Activated CD4-positive, alpha-beta memory T cell treated with anti-CD3 and anti-CD28 coated beads for 36 hours (primary cell): Measurements from ENCODE around the gene IFT88. TPM values are rescaled to one million over a fixed set of nuclear protein-coding genes. Genes with fewer than 3 reads are reported as not detected.
A peak's percentile ranks its signal among the peaks of the same experiment; 100 is the strongest.

Source experiments
- CTCF ChIA-PET: fragments of 350-600 bp; sonication (Branson Sonifier 250); formaldehyde crosslinking; loops from one replicate; lab custom pipeline; 2021; ENCODE audit warnings: antibody characterized with exemption, inconsistent platforms; lab: Charles Lee
- POLR2A ChIA-PET: fragments of 350-600 bp; sonication (Branson Sonifier 250); formaldehyde crosslinking; loops from one replicate; lab custom pipeline; 2021; ENCODE audit warnings: antibody characterized with exemption; lab: Charles Lee
- DNase-seq: peaks from one replicate; pipeline ENCODE4 v3.0.0-alpha.2; 2020
- H3K27ac Mint-ChIP-seq: one replicate; pipeline ENCODE4 v1.8.0; 2021; ENCODE audit warnings: mixed read lengths
- H3K27me3 Mint-ChIP-seq: one replicate; pipeline ENCODE4 v1.8.0; 2021; ENCODE audit warnings: mixed read lengths
- H3K36me3 Mint-ChIP-seq: one replicate; pipeline ENCODE4 v1.8.0; 2021; ENCODE audit warnings: mixed read lengths
- H3K4me1 Mint-ChIP-seq: one replicate; pipeline ENCODE4 v1.8.0; 2021; ENCODE audit warnings: low read depth, mixed read lengths
- H3K4me3 Mint-ChIP-seq: one replicate; pipeline ENCODE4 v1.8.0; 2021; ENCODE audit warnings: mild to moderate bottlenecking, mixed read lengths
- H3K9me3 Mint-ChIP-seq: one replicate; pipeline ENCODE4 v1.8.0; 2021; ENCODE audit warnings: mixed read lengths
- intact Hi-C: fragments of 100-400 bp; cut with micrococcal nuclease; formaldehyde crosslinking; loops from one replicate; pipeline ENCODE4 v1.15.1; 2023
- total RNA-seq, 2 experiments: library from RNA; stranded (reverse); gene quantifications; one replicate each; pipeline ENCODE4 v1.2.3, GENCODE V29; 2021

IFT88 gene
- total RNA-seq, 2 experiments from 2014 or later = 4.7 to 5.3 TPM

DNA sequence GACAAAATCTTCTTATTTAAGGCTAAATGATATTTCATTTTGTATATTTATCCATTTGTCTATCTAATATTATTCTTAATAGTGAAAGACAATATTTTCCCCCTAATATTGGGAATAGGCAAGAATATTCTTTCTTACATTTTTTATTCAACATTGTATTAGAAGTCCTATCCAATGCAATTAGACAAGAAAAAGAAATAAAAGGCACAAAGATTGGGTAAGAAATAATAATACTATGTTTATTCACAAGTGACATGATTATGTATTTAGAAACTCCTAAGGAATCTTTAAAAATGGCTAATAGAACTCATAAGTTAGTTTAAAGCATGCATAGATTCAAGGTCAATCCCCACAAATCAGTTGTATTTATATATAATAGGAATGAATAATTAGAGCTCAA lies 30.0 kb upstream of the IFT88 start:
- ChIA-PET CTCF (no interaction called here), POLR2A (no interaction called here)
- intact Hi-C loops = no loop called here
- no peak for DNase-seq
- Mint-ChIP-seq H3K27ac (no peak overlapping the region), H3K9me3 (peaks cover 12% of the 10 kb centered on the region), H3K27me3 (no peaks in the 10 kb centered on the region), H3K4me3 (no peak overlapping the region), H3K36me3 (peaks cover 3% of the 10 kb centered on the region), H3K4me1 (no peaks in the 10 kb centered on the region)

DNA sequence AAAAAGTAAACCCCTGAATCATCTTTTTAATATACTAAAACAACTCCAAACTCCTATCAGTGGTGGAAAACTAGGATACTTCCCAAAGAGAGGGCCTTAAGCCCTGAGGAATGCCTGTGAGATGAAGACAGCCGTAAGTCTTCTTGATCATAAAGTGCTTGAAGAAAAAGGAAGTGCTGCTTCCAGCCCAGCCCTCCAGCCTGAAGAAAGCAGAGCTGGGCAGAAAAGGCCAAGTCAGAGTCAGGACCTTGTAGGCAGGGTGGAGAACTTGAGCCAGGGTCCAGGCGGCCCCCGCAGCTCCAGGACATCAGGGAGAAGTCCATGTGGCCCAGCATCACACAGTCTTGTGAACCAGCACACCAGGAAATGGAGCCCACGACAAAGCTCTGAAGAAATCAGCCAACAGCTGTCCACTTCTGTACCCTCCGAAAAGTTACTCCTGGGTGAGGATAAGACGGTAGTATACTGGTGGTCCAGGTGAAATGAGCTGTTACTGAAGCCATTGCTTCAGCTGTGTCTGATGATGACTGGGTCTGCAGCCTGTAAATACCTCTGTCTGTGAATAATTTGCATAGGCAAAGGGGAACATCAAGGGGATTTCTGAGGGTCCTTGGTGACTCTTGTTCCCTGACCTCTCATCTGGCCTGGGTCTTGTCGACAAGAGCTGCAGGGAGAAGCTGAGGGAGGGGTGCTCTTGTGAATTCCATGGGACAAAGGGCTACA lies 22.6 kb upstream of the IFT88 start:
- CTCF ChIA-PET = interaction anchor here (0.5 to 0.8 kb wide), 2 partner anchors 167 to 627 kb away, joined by 3 to 4 read pairs; no protein-coding TSS in a partner anchor
- no peak overlapping the region for H3K27ac Mint-ChIP-seq
- H3K36me3 Mint-ChIP-seq = no peaks in the 10 kb centered on the region
- POLR2A ChIA-PET = no interaction called here
- DNase-seq = no peak
- H3K27me3 Mint-ChIP-seq = no peaks in the 10 kb centered on the region
- H3K4me3 Mint-ChIP-seq = no peak overlapping the region
- H3K4me1 Mint-ChIP-seq = peaks cover 10% of the 10 kb centered on the region
- intact Hi-C loops = no loop called here
- H3K9me3 Mint-ChIP-seq = no peaks in the 10 kb centered on the region

DNA sequence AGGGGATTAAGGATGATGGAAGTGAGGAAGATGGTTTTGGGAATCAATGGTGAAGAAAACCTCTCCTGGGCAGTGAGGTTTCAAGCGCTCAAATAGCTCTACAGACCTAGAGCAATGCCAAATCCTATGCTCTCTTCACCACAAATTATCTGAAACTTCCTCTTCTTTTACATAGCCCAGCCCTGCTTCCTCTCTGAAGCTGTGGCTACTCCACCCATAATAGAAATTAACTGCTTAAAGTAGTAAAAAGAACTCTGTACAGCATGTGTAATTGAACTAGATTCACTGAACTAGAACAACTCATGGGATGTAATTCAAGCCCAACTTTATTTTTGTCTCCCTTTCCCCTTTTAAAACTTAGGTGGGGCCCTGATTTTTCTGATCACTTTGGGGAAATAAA lies 20.4 kb upstream of the IFT88 start:
- Mint-ChIP-seq H3K27ac (no peak overlapping the region), H3K4me3 (no peak overlapping the region), H3K27me3 (no peaks in the 10 kb centered on the region), H3K36me3 (no peaks in the 10 kb centered on the region), H3K9me3 (no peaks in the 10 kb centered on the region), H3K4me1 (peaks cover 10% of the 10 kb centered on the region)
- CTCF ChIA-PET = no interaction called here
- POLR2A ChIA-PET = interaction anchor here (0.6 kb wide), 1 partner anchor 158 kb away, joined by 4 read pairs; no protein-coding TSS in a partner anchor
- no peak for DNase-seq
- intact Hi-C loops = no loop called here

DNA sequence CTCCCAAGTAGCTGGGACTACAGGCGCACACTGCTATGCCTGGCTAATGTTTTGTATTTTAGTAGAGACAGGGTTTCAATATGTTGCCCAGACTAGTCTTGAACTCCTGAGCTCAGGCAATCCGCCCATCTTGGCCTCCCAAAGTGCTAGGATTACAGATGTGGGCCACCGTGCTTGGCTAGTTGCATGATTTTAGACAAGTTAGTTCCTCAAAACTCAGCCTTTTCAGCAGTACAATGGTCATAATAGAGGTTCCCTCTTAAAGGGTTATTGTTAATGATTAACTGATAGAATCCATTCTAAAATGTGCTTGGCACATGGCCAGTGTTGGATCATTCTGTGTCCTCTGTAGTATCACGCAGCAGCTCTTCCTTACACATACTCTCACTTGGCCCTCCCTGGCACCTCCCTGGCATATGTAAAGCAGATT lies 19.5 kb upstream of the IFT88 start:
- Mint-ChIP-seq H3K9me3 (no peaks in the 10 kb centered on the region), H3K4me1 (peaks cover 10% of the 10 kb centered on the region)
- POLR2A ChIA-PET = no interaction called here

DNA sequence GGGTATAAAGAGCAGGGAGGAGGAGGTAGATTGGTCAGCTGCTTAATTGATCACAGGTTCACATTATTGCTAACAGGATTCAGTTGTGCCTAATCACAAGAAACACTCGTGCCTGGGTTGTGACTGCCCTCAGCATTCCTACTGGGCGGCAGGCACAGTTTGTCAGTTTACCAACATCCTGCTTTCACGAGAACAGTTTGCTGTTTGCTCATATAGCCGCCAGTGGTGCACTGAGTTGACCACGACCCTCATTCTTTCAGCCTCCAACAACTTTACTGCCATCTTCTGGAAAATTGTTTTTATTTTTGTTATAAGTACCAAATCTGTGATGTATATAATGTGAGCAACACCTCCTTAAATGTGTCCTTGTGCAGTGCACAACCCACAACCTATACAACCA lies 16.2 kb upstream of the IFT88 start:
- no peaks in the 10 kb centered on the region for H3K36me3 Mint-ChIP-seq
- POLR2A ChIA-PET = no interaction called here

More for the DNA sequence above, 19.5 kb upstream of the IFT88 start:
- Mint-ChIP-seq H3K27ac (no peak overlapping the region), H3K27me3 (no peaks in the 10 kb centered on the region), H3K4me3 (no peak overlapping the region), H3K36me3 (no peaks in the 10 kb centered on the region)
- CTCF ChIA-PET = no interaction called here
- intact Hi-C loops = no loop called here
- no peak for DNase-seq

DNA sequence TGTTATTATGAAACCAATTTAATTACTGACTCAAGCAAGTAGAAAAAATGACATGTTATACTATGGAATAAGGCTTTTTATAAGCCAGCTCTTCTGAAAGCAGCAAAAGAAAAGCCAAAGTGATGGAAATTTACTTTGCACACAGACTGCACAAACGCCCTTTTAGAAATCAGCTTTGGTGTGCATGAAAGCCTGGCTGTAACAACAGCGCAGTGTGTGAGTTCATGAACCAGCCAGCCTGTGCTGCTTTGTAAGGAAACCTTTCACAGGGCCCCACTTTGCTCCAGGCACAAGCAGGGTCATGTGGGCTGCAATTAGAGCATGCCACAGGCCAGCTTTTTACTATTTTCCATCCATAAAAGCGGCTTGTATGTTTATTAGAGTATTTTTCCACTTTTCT lies 13.6 kb upstream of the IFT88 start:
- H3K4me1 Mint-ChIP-seq = no peaks in the 10 kb centered on the region
- CTCF ChIA-PET = no interaction called here

More for the DNA sequence above, 16.2 kb upstream of the IFT88 start:
- Mint-ChIP-seq H3K27ac (no peak overlapping the region), H3K4me1 (peaks cover 10% of the 10 kb centered on the region), H3K4me3 (no peak overlapping the region), H3K27me3 (no peaks in the 10 kb centered on the region), H3K9me3 (no peaks in the 10 kb centered on the region)
- DNase-seq = no peak
- CTCF ChIA-PET = no interaction called here
- intact Hi-C loops = no loop called here

DNA sequence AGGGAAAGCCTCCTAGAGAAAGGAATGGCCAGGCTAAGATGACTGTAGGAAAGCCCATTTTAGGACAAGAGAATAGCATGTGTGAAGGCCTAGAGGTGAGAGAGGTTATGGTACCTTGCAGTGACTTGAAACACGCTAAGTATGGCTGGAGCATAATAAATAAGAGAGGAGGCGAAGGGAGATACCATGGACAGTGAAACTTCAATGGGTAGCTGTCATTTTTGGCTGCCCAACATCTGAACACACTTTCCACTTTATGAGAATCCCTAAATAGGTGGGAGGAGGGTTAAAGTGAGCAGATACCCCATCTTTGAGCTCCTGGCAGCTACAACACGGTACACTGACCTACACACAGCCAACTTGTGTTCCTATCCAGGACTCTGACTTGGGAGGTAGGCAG lies 8.0 kb upstream of the IFT88 start:
- Mint-ChIP-seq H3K36me3 (no peaks in the 10 kb centered on the region), H3K27ac (no peak overlapping the region), H3K27me3 (no peaks in the 10 kb centered on the region), H3K4me3 (no peak overlapping the region), H3K4me1 (no peaks in the 10 kb centered on the region), H3K9me3 (no peaks in the 10 kb centered on the region)
- intact Hi-C loops = no loop called here
- DNase-seq = no peak
- ChIA-PET CTCF (no interaction called here), POLR2A (no interaction called here)

More for the DNA sequence above, 13.6 kb upstream of the IFT88 start:
- DNase-seq = no peak
- Mint-ChIP-seq H3K9me3 (no peaks in the 10 kb centered on the region), H3K4me3 (no peak overlapping the region), H3K27me3 (no peaks in the 10 kb centered on the region), H3K27ac (no peak overlapping the region), H3K36me3 (no peaks in the 10 kb centered on the region)
- POLR2A ChIA-PET = no interaction called here
- intact Hi-C loops = no loop called here

DNA sequence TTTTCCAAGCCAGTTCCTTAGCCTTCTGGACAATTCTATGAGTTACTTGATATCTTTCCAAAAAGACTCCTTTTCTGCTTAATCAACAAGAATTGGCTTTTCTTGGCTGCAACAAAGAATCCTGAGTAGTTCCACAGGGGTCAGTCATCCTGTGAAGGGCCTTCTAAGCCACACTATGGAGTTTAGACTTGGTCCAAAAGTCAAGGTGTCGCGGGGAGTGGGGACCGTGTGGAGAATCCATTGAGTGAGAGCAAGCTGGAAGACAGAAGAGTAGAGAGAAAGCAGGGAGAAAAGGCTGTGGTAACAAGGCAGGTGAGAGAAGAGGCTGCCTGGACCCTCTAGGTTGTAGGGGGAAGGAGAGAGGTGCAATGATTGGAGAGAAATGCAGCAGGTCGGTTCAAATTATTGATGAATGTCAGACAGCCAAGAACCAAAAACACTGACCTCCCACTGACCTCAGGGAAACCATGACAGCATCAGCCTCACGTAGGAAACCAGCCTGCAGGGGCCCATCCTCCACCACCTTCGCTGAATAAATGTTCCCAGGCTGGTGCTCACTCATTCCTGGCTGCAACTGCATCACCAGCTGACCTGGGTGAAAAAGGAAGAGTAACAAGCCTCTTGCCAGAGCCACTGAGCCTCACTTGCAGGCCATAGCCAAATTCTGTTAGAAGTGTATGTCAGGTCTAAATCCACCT lies 7.1 kb upstream of the IFT88 start:
- H3K36me3 Mint-ChIP-seq = peaks cover 3% of the 10 kb centered on the region
- intact Hi-C loops = no loop called here
- no peaks in the 10 kb centered on the region for H3K27me3 Mint-ChIP-seq
- peak; percentile 17 for DNase-seq
- ChIA-PET POLR2A (no interaction called here), CTCF (no interaction called here)
- peaks cover 3% of the 10 kb centered on the region for H3K4me1 Mint-ChIP-seq
- H3K27ac Mint-ChIP-seq = no peak overlapping the region
- peaks cover 7% of the 10 kb centered on the region for H3K9me3 Mint-ChIP-seq
- H3K4me3 Mint-ChIP-seq = no peak overlapping the region

DNA sequence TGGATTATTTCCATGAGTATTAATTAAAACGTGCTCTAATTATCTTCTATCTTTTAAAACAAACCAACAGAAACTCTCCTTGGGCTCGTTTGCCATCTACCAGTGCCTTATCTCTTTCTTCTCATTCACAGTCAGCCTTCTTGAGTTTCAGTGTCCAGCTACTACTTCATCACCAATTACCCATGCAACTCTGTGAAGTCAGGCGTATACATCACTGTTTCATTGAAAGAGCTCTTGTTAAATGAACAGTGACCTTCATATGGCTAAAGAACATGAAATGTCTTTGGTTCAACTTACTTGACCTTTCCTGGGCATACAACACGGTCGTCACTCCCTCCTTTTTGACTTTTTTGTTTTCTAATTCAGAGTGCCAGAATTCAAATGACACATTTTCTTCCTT lies 5.2 kb upstream of the IFT88 start:
- H3K27ac Mint-ChIP-seq = no peak overlapping the region
- H3K36me3 Mint-ChIP-seq = peaks cover 11% of the 10 kb centered on the region
- CTCF ChIA-PET = no interaction called here
- no peaks in the 10 kb centered on the region for H3K27me3 Mint-ChIP-seq
- POLR2A ChIA-PET = no interaction called here
- H3K4me3 Mint-ChIP-seq = no peak overlapping the region
- peaks cover 21% of the 10 kb centered on the region for H3K9me3 Mint-ChIP-seq
- no peak for DNase-seq
- intact Hi-C loops = no loop called here
- H3K4me1 Mint-ChIP-seq = peaks cover 11% of the 10 kb centered on the region

DNA sequence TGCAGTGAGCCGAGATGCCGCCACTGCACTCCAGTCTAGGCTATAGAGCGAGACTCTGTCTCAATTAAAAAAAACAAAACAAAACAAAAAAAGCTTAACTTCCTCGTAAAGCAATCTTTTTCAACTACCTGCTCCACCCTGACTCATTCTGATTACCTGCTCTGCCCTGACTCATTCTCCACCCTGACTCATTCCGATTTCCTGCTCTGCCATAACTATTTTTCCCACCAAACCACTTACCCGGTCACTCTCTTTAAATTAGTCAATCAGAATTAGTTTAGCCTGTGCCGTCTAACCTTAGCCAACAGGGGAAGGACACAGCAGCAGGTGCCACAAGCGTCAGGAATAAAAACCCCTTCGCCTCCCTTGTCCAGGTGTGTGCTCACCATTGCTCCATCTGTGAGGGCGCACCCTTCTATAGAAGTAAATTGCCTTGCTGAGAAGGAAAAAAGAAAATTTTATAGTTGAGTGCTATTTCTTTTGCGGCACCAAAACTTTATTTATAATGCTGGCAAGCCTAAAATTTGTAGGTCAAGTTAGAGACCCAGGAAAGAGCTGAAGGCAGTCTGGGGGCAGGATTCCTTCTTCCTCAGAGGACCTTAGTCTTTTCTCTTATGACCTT lies 1.7 kb upstream of the IFT88 start:
- Mint-ChIP-seq H3K9me3 (peaks cover 21% of the 10 kb centered on the region), H3K27ac (no peak overlapping the region), H3K36me3 (peaks cover 11% of the 10 kb centered on the region), H3K4me3 (no peak overlapping the region), H3K4me1 (peaks cover 21% of the 10 kb centered on the region), H3K27me3 (no peaks in the 10 kb centered on the region)
- intact Hi-C loops = loop anchor here (5.0 kb wide), 1 partner anchor 148 kb away; no protein-coding TSS in a partner anchor
- POLR2A ChIA-PET = no interaction called here
- DNase-seq = peak; percentile 41
- CTCF ChIA-PET = no interaction called here

DNA sequence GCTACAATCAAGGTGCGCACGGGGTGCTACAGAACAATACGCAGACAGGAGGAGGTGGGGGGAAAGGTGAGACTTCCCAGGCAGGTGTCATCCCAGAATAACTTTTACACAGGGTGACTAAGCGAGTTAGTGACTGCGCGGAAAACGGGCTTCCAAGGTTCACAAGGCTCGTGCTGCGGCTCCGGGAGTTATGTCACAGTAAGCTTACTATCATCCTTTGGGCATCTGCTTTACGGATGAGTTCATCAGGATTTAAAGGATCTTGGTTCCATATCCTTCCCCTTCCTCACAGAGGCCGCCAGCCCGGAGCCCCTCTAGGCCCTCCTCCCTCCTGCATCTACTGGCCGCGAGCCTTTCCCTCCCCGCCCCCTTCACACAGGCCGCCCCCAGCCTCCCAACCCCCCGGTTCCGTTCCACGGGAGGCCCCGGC lies 474 bp upstream of the IFT88 start:
- POLR2A ChIA-PET = no interaction called here
- peaks cover 23% of the 10 kb centered on the region for H3K9me3 Mint-ChIP-seq
- H3K36me3 Mint-ChIP-seq = peaks cover 14% of the 10 kb centered on the region
- peak overlapping the region; percentile 79 for H3K27ac Mint-ChIP-seq
- H3K4me3 Mint-ChIP-seq = peak overlapping the region; percentile 84
- CTCF ChIA-PET = no interaction called here
- intact Hi-C loops = loop anchor here (2.0 to 5.0 kb wide), 3 partner anchors 40 to 206 kb away; partner anchors contain the start of gene EEF1AKMT1
- no peaks in the 10 kb centered on the region for H3K27me3 Mint-ChIP-seq
- peaks cover 22% of the 10 kb centered on the region for H3K4me1 Mint-ChIP-seq
- DNase-seq = no peak
